Activated CD4-positive, alpha-beta memory T cell treated with anti-CD3 and anti-CD28 coated beads for 36 hours (primary cell): ENCODE results near the gene SUPT20H. TPM values are rescaled to one million over a fixed set of nuclear protein-coding genes. Genes with fewer than 3 reads are reported as not detected.

ENCODE experiments used
- CTCF ChIA-PET: fragments of 350-600 bp; sonication (Branson Sonifier 250); formaldehyde crosslinking; loops from one replicate; lab custom pipeline; 2021; ENCODE audit warnings: antibody characterized with exemption, inconsistent platforms; lab: Charles Lee
- POLR2A ChIA-PET: fragments of 350-600 bp; sonication (Branson Sonifier 250); formaldehyde crosslinking; loops from one replicate; lab custom pipeline; 2021; ENCODE audit warnings: antibody characterized with exemption; lab: Charles Lee
- DNase-seq: peaks from one replicate; pipeline ENCODE4 v3.0.0-alpha.2; 2020
- H3K27ac Mint-ChIP-seq: one replicate; pipeline ENCODE4 v1.8.0; 2021; ENCODE audit warnings: mixed read lengths
- H3K27me3 Mint-ChIP-seq: one replicate; pipeline ENCODE4 v1.8.0; 2021; ENCODE audit warnings: mixed read lengths
- H3K36me3 Mint-ChIP-seq: one replicate; pipeline ENCODE4 v1.8.0; 2021; ENCODE audit warnings: mixed read lengths
- H3K4me1 Mint-ChIP-seq: one replicate; pipeline ENCODE4 v1.8.0; 2021; ENCODE audit warnings: low read depth, mixed read lengths
- H3K4me3 Mint-ChIP-seq: one replicate; pipeline ENCODE4 v1.8.0; 2021; ENCODE audit warnings: mild to moderate bottlenecking, mixed read lengths
- H3K9me3 Mint-ChIP-seq: one replicate; pipeline ENCODE4 v1.8.0; 2021; ENCODE audit warnings: mixed read lengths
- intact Hi-C: fragments of 100-400 bp; cut with micrococcal nuclease; formaldehyde crosslinking; loops from one replicate; pipeline ENCODE4 v1.15.1; 2023
- total RNA-seq, 2 experiments: library from RNA; stranded (reverse); gene quantifications; one replicate each; pipeline ENCODE4 v1.2.3, GENCODE V29; 2021

Gene SUPT20H
- total RNA-seq, 2 experiments from 2014 or later, result 56.8 TPM

DNA sequence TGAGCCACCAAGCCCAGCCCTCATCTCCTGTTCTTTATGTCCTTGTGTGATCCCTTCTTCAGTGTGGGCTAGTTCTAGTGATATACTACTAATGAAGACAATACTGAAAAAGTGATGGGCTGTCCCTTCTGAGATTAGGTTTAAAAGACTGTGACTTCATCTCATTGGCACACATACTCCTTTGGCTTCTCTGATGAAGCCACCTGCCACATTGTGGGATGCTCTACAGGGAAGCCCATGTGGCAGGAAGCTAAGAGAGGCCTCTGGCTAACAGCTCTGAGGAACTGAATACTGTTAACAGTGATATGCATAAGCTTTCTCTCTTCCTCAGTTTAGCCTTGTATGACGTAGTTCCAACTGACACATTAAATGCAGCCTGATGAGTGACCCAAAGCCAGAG, 32.3 kb upstream of the SUPT20H start:
- H3K9me3 Mint-ChIP-seq, result no peaks in the 10 kb centered on the region

GRCh38 chr13:37090912-37091311, 31.4 kb upstream of the SUPT20H start:
- peaks cover 4% of the 10 kb centered on the region for H3K27me3 Mint-ChIP-seq
- POLR2A ChIA-PET, result no interaction called here
- CTCF ChIA-PET, result no interaction called here

More for the DNA sequence above, 32.3 kb upstream of the SUPT20H start:
- no peak for DNase-seq
- H3K36me3 Mint-ChIP-seq, result no peaks in the 10 kb centered on the region
- H3K27ac Mint-ChIP-seq, result no peak overlapping the region
- CTCF ChIA-PET, result no interaction called here
- POLR2A ChIA-PET, result no interaction called here
- H3K4me1 Mint-ChIP-seq, result no peaks in the 10 kb centered on the region
- H3K27me3 Mint-ChIP-seq, result peaks cover 4% of the 10 kb centered on the region
- H3K4me3 Mint-ChIP-seq, result no peak overlapping the region
- intact Hi-C loops, result no loop called here

DNA sequence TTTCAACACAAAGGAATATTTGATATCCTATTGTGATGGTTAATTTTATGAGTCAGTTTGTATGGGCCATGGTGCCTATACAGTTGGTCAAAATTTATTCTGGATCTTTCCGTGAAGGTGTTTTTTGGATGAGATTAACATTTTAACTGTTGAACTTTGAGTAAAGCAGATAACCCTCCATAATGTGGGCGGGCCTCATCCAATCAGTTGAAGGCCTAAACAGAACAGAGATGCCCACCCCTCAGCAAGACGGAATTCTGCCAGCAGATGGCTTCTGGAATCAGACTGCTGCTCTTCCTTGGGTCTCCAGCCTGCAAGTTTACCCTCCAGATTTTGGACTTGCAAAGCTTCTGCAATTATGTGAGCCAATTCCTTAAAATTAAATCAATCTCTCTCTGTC, 30.0 kb upstream of the SUPT20H start:
- no peak overlapping the region for H3K4me3 Mint-ChIP-seq
- H3K4me1 Mint-ChIP-seq, result no peaks in the 10 kb centered on the region
- no peak overlapping the region for H3K27ac Mint-ChIP-seq
- H3K27me3 Mint-ChIP-seq, result peaks cover 4% of the 10 kb centered on the region
- H3K36me3 Mint-ChIP-seq, result no peaks in the 10 kb centered on the region
- no peaks in the 10 kb centered on the region for H3K9me3 Mint-ChIP-seq
- CTCF ChIA-PET, result no interaction called here
- intact Hi-C loops, result no loop called here
- no peak for DNase-seq
- POLR2A ChIA-PET, result no interaction called here

More at GRCh38 chr13:37090912-37091311, 31.4 kb upstream of the SUPT20H start:
- Mint-ChIP-seq H3K27ac (no peak overlapping the region), H3K4me1 (no peaks in the 10 kb centered on the region), H3K36me3 (no peaks in the 10 kb centered on the region), H3K4me3 (no peak overlapping the region), H3K9me3 (no peaks in the 10 kb centered on the region)
- no peak for DNase-seq
- intact Hi-C loops, result no loop called here

DNA sequence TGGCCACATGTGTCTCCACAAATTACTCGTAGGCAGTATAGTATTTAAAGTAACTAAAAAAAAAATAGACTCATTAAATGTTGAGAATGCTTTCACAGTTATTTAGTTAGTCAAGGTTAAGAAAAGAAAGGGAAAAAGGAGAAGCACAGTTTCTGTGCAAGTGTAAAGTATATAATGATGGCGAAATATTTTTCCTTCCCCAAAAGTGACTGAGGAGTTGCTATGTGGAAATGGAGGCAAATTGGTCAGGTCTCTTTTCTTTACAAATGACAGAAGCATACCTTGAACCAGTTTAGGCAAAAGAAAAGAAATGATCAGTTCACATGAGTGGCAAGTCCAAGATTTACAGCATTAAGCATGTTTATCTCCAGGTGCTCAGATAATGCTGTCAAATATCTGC, 28.0 kb upstream of the SUPT20H start:
- CTCF ChIA-PET, result no interaction called here

DNA sequence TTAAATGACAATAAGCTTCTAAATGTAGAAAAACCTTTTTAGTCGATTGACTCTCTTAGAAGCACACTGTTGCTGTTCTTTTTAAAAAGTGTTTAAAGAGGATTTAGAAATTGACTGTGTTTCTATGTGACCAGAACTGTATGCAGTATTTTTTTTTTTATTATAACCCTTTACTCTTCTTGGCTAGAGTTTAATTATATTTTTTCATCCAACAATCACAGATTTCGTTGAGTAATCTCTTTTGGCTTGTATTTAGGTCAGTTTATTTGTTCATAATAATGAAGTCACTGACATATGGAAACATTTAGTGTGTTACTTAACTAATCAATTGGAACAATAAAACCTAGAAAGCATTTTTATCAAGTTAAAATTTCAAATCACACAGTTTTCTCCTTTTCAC, 26.1 kb upstream of the SUPT20H start:
- H3K27ac Mint-ChIP-seq, result no peak overlapping the region
- no peaks in the 10 kb centered on the region for H3K9me3 Mint-ChIP-seq
- DNase-seq, result no peak
- H3K4me3 Mint-ChIP-seq, result no peak overlapping the region
- H3K27me3 Mint-ChIP-seq, result peaks cover 6% of the 10 kb centered on the region
- ChIA-PET POLR2A (no interaction called here), CTCF (no interaction called here)
- no peaks in the 10 kb centered on the region for H3K4me1 Mint-ChIP-seq
- H3K36me3 Mint-ChIP-seq, result no peaks in the 10 kb centered on the region
- intact Hi-C loops, result no loop called here

More for the DNA sequence above, 28.0 kb upstream of the SUPT20H start:
- intact Hi-C loops, result no loop called here
- DNase-seq, result no peak
- POLR2A ChIA-PET, result no interaction called here
- Mint-ChIP-seq H3K4me3 (no peak overlapping the region), H3K4me1 (no peaks in the 10 kb centered on the region), H3K36me3 (no peaks in the 10 kb centered on the region), H3K27ac (no peak overlapping the region), H3K27me3 (peaks cover 4% of the 10 kb centered on the region), H3K9me3 (no peaks in the 10 kb centered on the region)

DNA sequence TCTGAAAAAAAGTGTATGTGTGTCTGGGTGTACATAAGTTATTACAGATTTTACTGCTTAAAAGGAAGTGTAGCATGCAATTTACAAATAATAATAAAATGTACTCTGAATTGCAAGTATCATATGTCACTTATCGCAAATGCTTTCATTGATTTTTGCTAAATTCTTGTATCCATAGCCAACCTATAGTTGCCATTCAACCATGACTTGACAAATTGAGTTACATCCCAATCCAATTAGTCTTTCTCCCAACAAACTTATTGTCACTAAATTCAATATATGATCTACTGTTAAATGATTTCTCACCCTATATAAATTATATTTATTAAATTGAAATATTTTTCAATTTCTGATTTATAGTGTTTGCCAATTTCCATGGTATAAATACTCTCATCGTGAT, 17.3 kb upstream of the SUPT20H start:
- Mint-ChIP-seq H3K27me3 (peaks cover 2% of the 10 kb centered on the region), H3K36me3 (no peaks in the 10 kb centered on the region), H3K27ac (no peak overlapping the region), H3K9me3 (no peaks in the 10 kb centered on the region), H3K4me1 (no peaks in the 10 kb centered on the region), H3K4me3 (no peak overlapping the region)
- ChIA-PET POLR2A (no interaction called here), CTCF (no interaction called here)
- DNase-seq, result no peak
- intact Hi-C loops, result loop anchor here (10.0 kb wide), 2 partner anchors 528 to 1838 kb away; no protein-coding TSS in a partner anchor

DNA sequence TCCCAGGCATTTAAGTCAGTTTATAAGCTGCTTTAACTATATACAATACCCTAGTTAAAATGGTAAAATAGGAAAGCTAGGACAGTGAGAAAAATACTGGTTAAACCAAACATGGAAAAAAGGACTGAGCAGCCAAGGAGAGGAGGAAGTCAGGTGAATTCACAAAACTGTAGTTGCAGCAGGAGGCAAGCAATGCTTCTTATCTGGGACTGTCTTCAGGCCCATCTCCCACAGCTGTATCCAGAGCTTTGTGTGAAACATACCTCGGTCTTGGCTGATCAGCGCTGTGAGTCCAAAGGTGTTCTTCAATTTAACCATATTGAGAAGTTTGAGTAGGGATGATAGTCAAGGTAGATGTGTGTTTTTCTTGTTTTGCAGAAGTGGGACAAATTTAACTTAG, 15.7 kb upstream of the SUPT20H start:
- no peak overlapping the region for H3K4me3 Mint-ChIP-seq
- CTCF ChIA-PET, result no interaction called here
- no peaks in the 10 kb centered on the region for H3K36me3 Mint-ChIP-seq
- POLR2A ChIA-PET, result no interaction called here
- no peak for DNase-seq
- no peaks in the 10 kb centered on the region for H3K27me3 Mint-ChIP-seq
- no peaks in the 10 kb centered on the region for H3K4me1 Mint-ChIP-seq
- no peaks in the 10 kb centered on the region for H3K9me3 Mint-ChIP-seq
- intact Hi-C loops, result loop anchor here (10.0 kb wide), 2 partner anchors 530 to 1840 kb away; no protein-coding TSS in a partner anchor
- H3K27ac Mint-ChIP-seq, result no peak overlapping the region

GRCh38 chr13:37074703-37075102, 15.2 kb upstream of the SUPT20H start:
- Mint-ChIP-seq H3K27me3 (no peaks in the 10 kb centered on the region), H3K27ac (no peak overlapping the region), H3K36me3 (no peaks in the 10 kb centered on the region), H3K9me3 (no peaks in the 10 kb centered on the region), H3K4me1 (no peaks in the 10 kb centered on the region), H3K4me3 (no peak overlapping the region)
- intact Hi-C loops, result loop anchor here (10.0 kb wide), 2 partner anchors 530 to 1840 kb away; no protein-coding TSS in a partner anchor
- no peak for DNase-seq
- CTCF ChIA-PET, result no interaction called here
- POLR2A ChIA-PET, result no interaction called here

DNA sequence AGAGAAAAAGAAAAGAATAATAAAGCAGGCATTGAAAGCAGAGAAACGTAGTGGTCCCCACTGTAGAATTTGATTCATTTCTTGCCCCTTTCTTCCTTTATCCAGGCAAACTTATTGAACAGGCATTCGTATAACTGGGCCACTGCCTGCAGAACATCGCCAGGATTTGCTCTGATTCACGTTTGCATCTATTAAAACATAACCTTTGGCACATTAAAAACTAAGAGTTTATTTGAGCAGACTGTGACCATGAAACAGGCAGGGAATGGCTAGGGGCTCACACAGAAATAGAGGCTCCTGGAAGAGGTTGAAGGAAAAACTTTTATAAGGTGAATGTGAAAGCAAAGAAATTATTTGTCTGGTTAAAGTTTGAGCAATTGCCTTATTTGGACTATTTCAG, 12.5 kb upstream of the SUPT20H start:
- Mint-ChIP-seq H3K4me1 (no peaks in the 10 kb centered on the region), H3K4me3 (no peak overlapping the region), H3K9me3 (no peaks in the 10 kb centered on the region), H3K27ac (no peak overlapping the region), H3K36me3 (no peaks in the 10 kb centered on the region), H3K27me3 (peaks cover 2% of the 10 kb centered on the region)
- POLR2A ChIA-PET, result no interaction called here
- CTCF ChIA-PET, result no interaction called here
- intact Hi-C loops, result loop anchor here (10.0 kb wide), 2 partner anchors 533 to 1843 kb away; no protein-coding TSS in a partner anchor
- DNase-seq, result no peak

GRCh38 chr13:37070956-37071355, 11.5 kb upstream of the SUPT20H start:
- POLR2A ChIA-PET, result no interaction called here
- Mint-ChIP-seq H3K4me1 (no peaks in the 10 kb centered on the region), H3K4me3 (no peak overlapping the region), H3K36me3 (no peaks in the 10 kb centered on the region), H3K27ac (no peak overlapping the region), H3K27me3 (peaks cover 2% of the 10 kb centered on the region), H3K9me3 (no peaks in the 10 kb centered on the region)
- intact Hi-C loops, result loop anchor here (10.0 kb wide), 2 partner anchors 534 to 1844 kb away; no protein-coding TSS in a partner anchor
- CTCF ChIA-PET, result no interaction called here
- no peak for DNase-seq

- intact Hi-C loops, result loop anchor here (10.0 kb wide), 2 partner anchors 535 to 1845 kb away; no protein-coding TSS in a partner anchor
- Mint-ChIP-seq H3K27ac (no peak overlapping the region), H3K36me3 (no peaks in the 10 kb centered on the region), H3K9me3 (no peaks in the 10 kb centered on the region), H3K27me3 (peaks cover 2% of the 10 kb centered on the region), H3K4me1 (no peaks in the 10 kb centered on the region), H3K4me3 (no peak overlapping the region)
- CTCF ChIA-PET, result no interaction called here
- POLR2A ChIA-PET, result no interaction called here
- DNase-seq, result no peak
Measured at GRCh38 chr13:37070145-37070695, 10.7 kb upstream of the SUPT20H start.

- ChIA-PET CTCF (no interaction called here), POLR2A (no interaction called here)
- intact Hi-C loops, result loop anchor here (10.0 kb wide), 3 partner anchors 215 to 1845 kb away; no protein-coding TSS in a partner anchor
- Mint-ChIP-seq H3K4me3 (no peak overlapping the region), H3K36me3 (no peaks in the 10 kb centered on the region), H3K9me3 (no peaks in the 10 kb centered on the region), H3K27ac (no peak overlapping the region), H3K4me1 (no peaks in the 10 kb centered on the region), H3K27me3 (peaks cover 2% of the 10 kb centered on the region)
- DNase-seq, result no peak
Measured at GRCh38 chr13:37069597-37070103, 10.2 kb upstream of the SUPT20H start.

DNA sequence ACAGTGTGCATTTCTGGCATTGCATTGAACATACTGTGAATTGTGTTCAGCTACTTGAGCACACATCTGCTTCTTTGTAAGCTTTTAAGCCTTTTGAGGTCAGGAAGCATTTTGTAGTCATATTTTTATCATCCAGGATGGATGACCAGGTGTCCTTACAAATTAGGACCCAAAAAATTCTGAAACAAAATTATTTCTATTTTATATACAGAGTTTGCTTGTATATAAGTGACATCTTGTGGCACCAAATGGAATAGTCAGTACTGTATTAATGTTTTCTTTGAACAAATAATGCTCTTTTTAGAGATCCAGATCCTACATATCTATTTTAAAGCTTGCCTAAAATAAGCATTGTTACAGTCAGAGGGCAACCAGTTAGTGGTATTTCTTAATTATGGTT, 9.5 kb upstream of the SUPT20H start:
- intact Hi-C loops, result loop anchor here (10.0 kb wide), 1 partner anchor 214 kb away; no protein-coding TSS in a partner anchor
- no peaks in the 10 kb centered on the region for H3K36me3 Mint-ChIP-seq
- H3K27ac Mint-ChIP-seq, result no peak overlapping the region
- no peaks in the 10 kb centered on the region for H3K9me3 Mint-ChIP-seq
- H3K4me3 Mint-ChIP-seq, result no peak overlapping the region
- H3K4me1 Mint-ChIP-seq, result no peaks in the 10 kb centered on the region
- no peak for DNase-seq
- POLR2A ChIA-PET, result no interaction called here
- CTCF ChIA-PET, result no interaction called here
- peaks cover 2% of the 10 kb centered on the region for H3K27me3 Mint-ChIP-seq
